PFSK-1 (cell line): ENCODE results near the gene ESRRG.

ENCODE experiments used
- FOXP2 ChIP-seq: optimal IDR thresholded peaks from 2 replicates; pipeline ENCODE3; 2011; ENCODE audit warnings: borderline replicate concordance, control low read depth, inconsistent platforms; ENCODE audit not compliant: insufficient read depth; ENCODE audit errors: extremely low read length, extremely low read depth
- POLR2AphosphoS5 ChIP-seq: IDR thresholded peaks from 2 replicates; pipeline ENCODE4 v1.6.1; 2012; ENCODE audit warnings: low read depth, mild to moderate bottlenecking, control low read depth, low read length, moderate library complexity
- SIN3A ChIP-seq: IDR thresholded peaks from 2 replicates; pipeline ENCODE4 v1.6.1; 2012; ENCODE audit warnings: mild to moderate bottlenecking, low read length, moderate library complexity, borderline replicate concordance; ENCODE audit not compliant: insufficient read depth
- TAF1 ChIP-seq: IDR thresholded peaks from 2 replicates; pipeline ENCODE4 v1.6.1; 2012; ENCODE audit warnings: low read length, control low read depth, borderline replicate concordance; ENCODE audit not compliant: insufficient read depth

GRCh38 chr1:216502528-216503162 lies 220.6 kb downstream of the ESRRG start:
- no peak for TF ChIP-seq TAF1
- no peak for TF ChIP-seq FOXP2
- TF ChIP-seq POLR2AphosphoS5: no peak
- no peak for TF ChIP-seq SIN3A
